Measurements from ENCODE around the gene SPTLC2.
A peak's percentile ranks its signal among the peaks of the same experiment; 100 is the strongest.

SPTLC2 gene

DNA sequence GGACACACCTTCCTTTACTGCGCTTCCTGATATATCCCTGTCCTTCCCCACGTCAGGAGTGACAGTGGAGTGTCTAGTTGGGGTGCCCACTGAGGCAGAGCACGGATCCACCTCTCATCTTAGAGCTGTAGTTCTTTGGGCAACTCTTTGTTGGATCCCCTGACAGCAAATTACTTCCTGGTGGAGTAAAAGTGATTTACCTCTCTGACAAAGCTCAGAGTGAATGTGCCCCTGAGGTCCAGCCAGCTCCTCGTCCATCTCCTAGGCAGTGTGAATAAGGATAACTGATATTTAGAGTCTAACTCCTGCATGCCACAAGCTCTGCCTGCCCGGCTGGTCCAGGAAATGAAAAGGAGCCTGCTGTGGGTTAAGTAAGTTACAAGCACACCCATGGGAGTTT, 142.5 kb downstream of the SPTLC2 start:
- H2AFZ ChIP-seq (ENCODE audit: low read length, unreplicated experiment): no peak overlapping the region

DNA sequence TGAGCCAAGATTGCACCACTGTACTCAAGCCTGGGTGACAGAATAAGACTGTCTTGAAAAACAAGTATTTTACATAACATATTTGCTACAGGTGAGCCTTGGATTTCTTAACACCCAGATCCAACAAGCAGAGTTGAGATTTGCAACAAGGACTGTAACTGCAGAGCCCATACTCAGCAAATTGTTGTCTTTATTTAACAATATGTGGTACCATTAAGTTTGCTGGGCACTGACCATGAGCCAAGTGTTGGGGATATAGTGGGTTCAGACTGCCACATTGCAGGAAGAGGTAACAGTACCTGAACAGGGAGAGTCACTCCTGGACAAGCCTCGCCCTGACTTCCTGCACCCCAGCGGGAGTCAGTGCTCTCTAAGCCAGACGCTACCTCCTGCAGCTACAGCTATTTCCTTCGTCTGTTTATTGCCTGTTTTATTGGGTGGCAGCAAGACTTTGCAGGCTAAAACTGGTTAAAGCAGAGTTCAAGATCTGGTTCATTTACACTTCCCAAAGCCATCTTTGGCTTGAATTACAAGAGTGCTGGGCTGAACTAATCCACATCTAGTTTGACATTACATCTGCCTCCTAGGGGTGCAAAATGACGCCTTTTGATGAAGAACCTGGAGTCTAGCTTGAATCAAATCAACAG, 146.1 kb downstream of the SPTLC2 start:
- Histone ChIP-seq H3K36me3 (ENCODE audit: insufficient read depth, low read length) (peaks cover 25% of the 10 kb centered on the region), H3K4me1 (ENCODE audit: control insufficient read depth, insufficient read depth, low read length, unreplicated experiment) (no peaks in the 10 kb centered on the region), H3K79me2 (ENCODE audit: control insufficient read depth, insufficient read depth, low read length, unreplicated experiment) (no peaks in the 10 kb centered on the region), H3K27me3 (ENCODE audit: insufficient read depth, low read length) (peaks cover 15% of the 10 kb centered on the region), H2AFZ (ENCODE audit: low read length, unreplicated experiment) (no peak overlapping the region), H3K27ac (ENCODE audit: low read depth, low read length) (no peak overlapping the region), H3K4me3 (ENCODE audit: low read depth, low read length) (no peak overlapping the region)

More for the DNA sequence above, 142.5 kb downstream of the SPTLC2 start:
- Histone ChIP-seq H3K4me1 (ENCODE audit: control insufficient read depth, insufficient read depth, low read length, unreplicated experiment) (no peaks in the 10 kb centered on the region), H3K79me2 (ENCODE audit: control insufficient read depth, insufficient read depth, low read length, unreplicated experiment) (no peaks in the 10 kb centered on the region), H3K36me3 (ENCODE audit: insufficient read depth, low read length) (peaks cover 6% of the 10 kb centered on the region; the same call in 1 of the 2 replicates), H3K4me3 (ENCODE audit: low read depth, low read length) (no peak overlapping the region), H3K27me3 (ENCODE audit: insufficient read depth, low read length) (peaks cover 15% of the 10 kb centered on the region), H3K27ac (ENCODE audit: low read depth, low read length) (no peak overlapping the region)

DNA sequence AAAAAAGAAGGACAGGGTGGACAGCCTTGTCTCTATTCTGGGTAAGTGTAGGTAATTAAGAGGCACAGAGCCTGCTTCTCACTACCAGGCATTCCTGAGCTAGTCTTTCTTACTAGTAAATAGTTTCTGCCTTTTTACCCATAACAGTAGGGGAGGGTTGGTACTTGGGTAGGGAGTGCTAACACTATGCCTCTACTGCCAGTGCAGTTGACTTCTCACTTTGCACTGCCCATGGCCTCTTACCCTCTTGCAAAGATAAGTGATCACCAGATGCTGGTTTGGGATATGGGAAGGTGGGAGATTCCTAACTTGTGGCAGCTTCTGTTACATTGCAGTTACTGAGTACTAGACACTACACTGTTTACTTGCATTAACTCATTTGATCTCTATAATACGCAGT, 146.9 kb downstream of the SPTLC2 start:
- no peaks in the 10 kb centered on the region for H3K4me1 ChIP-seq (ENCODE audit: control insufficient read depth, insufficient read depth, low read length, unreplicated experiment)
- H3K79me2 ChIP-seq (ENCODE audit: control insufficient read depth, insufficient read depth, low read length, unreplicated experiment): no peaks in the 10 kb centered on the region
- H3K36me3 ChIP-seq (ENCODE audit: insufficient read depth, low read length): peaks cover 33% of the 10 kb centered on the region
- H3K27me3 ChIP-seq (ENCODE audit: insufficient read depth, low read length): peaks cover 8% of the 10 kb centered on the region; the same call in 1 of the 2 replicates
- no peak overlapping the region for H2AFZ ChIP-seq (ENCODE audit: low read length, unreplicated experiment)
- H3K27ac ChIP-seq (ENCODE audit: low read depth, low read length): no peak overlapping the region
- H3K4me3 ChIP-seq (ENCODE audit: low read depth, low read length): no peak overlapping the region

DNA sequence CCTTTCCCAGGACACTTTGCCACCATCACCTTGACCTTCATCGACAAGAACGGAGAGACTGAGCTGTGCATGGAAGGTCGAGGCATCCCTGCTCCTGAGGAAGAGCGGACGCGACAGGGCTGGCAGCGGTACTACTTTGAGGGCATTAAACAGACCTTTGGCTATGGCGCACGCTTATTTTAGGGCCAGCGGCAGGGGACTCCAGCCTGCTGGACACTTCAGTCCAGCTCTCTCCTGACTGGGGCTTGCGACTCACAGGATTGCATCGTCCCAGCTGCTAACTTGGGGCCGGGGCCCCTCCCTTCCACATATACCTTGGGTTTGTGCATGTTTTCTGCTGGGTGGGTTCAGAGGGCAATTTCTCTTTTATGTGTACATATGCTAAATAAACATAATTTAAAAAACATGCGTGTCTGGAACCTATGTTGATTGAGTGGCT, 147.4 kb downstream of the SPTLC2 start:
- Histone ChIP-seq H3K27me3 (ENCODE audit: insufficient read depth, low read length) (0 out of 2 replicates have a peak, but pooled peaks cover 4% of the 10 kb centered on the region), H3K79me2 (ENCODE audit: control insufficient read depth, insufficient read depth, low read length, unreplicated experiment) (no peaks in the 10 kb centered on the region), H3K4me1 (ENCODE audit: control insufficient read depth, insufficient read depth, low read length, unreplicated experiment) (no peaks in the 10 kb centered on the region), H3K27ac (ENCODE audit: low read depth, low read length) (no peak overlapping the region), H3K36me3 (ENCODE audit: insufficient read depth, low read length) (peaks cover 36% of the 10 kb centered on the region), H3K4me3 (ENCODE audit: low read depth, low read length) (no peak overlapping the region), H2AFZ (ENCODE audit: low read length, unreplicated experiment) (no peak overlapping the region)

DNA sequence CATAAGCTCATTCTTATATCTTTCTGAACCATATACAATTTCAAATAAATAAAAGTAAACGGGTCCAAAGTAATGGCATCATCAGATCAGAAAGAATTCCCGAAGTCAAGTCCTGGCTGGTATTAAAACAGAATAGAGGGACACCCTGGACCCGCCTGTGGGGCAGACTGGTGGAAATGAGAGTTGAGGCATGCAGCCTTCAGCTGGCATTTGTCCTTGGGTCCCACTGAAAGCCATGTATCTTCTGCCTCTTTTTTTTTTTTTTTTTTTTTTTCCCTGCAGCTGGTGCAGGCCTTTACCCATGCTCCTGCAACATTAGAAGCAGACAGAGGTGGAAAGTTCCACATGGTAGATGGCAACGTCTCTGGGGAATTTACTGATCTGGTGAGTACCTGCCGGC, 148.6 kb downstream of the SPTLC2 start:
- H3K4me1 ChIP-seq (ENCODE audit: control insufficient read depth, insufficient read depth, low read length, unreplicated experiment): no peaks in the 10 kb centered on the region
- H3K36me3 ChIP-seq (ENCODE audit: insufficient read depth, low read length): peaks cover 42% of the 10 kb centered on the region
- H2AFZ ChIP-seq (ENCODE audit: low read length, unreplicated experiment): no peak overlapping the region
- H3K27me3 ChIP-seq (ENCODE audit: insufficient read depth, low read length): no peaks in the 10 kb centered on the region
- H3K4me3 ChIP-seq (ENCODE audit: low read depth, low read length): no peak overlapping the region
- H3K27ac ChIP-seq (ENCODE audit: low read depth, low read length): no peak overlapping the region
- no peaks in the 10 kb centered on the region for H3K79me2 ChIP-seq (ENCODE audit: control insufficient read depth, insufficient read depth, low read length, unreplicated experiment)

DNA sequence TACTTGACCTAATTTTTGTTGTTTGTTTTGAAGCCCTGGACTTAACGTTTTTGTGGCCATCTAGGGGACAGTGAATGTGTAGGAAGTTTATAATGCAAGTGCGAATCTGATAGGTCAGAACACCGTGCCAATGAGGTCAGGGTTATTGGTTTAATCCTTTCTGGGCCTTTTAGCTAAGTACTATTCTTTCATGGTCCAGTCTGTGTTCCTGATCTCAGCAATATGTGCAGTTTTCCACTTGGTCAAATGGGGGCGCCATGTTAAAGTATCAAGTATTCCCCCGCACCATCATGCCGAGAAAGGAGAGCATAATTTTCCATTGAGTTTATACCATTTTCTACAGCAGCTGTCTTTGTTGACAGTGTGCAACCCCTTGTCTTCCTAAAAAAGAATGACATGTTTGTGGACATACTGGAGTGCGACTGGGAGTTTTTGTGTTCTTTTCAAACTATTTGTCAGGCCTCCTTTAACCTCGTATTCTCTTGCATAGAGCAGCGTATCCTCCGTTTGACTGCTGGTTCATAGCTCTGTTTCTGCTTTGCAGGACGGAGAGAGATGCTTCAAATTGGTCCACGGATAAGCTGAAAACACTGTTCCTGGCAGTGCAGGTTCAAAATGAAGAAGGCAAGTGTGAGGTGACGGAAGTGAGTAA, 157.2 kb downstream of the SPTLC2 start:
- Histone ChIP-seq H3K27me3 (ENCODE audit: insufficient read depth, low read length) (no peaks in the 10 kb centered on the region), H3K36me3 (ENCODE audit: insufficient read depth, low read length) (peaks cover 29% of the 10 kb centered on the region), H2AFZ (ENCODE audit: low read length, unreplicated experiment) (no peak overlapping the region), H3K79me2 (ENCODE audit: control insufficient read depth, insufficient read depth, low read length, unreplicated experiment) (peaks cover 55% of the 10 kb centered on the region), H3K27ac (ENCODE audit: low read depth, low read length) (no peak overlapping the region), H3K4me3 (ENCODE audit: low read depth, low read length) (peak overlapping the region; percentile 96), H3K4me1 (ENCODE audit: control insufficient read depth, insufficient read depth, low read length, unreplicated experiment) (peaks cover 15% of the 10 kb centered on the region)

DNA sequence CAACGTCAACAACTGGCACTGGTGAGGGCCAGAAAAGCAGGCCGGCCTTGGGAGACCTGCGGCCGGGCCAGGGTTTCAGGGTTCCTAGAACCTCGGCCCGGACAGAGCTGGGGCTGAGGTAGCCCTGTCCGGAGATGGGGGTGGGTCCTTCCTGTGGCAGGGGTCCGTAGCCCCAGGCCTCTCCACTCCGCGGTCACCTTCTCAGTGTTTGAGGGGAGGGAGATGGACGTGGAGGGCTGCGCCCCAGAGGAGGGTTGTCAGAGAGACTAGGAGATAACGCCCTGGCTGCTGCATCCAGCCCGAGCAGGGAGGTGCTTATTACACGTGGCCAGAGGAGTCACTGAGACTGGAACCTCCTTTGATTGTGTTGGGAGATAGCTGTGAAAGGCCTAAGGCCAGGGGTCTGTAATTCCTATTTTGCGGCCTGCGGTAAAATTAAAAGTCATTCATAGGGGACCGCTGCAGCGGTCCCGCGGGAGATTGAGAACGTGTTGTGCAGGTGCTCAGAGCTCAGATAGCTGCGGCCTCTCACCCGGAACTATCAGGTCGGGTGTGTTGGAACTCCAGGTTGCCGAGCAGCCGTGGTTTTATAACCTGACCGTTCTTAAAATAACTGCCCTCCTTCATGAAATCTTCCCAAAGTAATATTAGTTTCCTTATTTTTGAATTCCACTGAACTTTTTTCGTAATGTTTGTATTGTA, 158.0 kb downstream of the SPTLC2 start:
- H3K4me3 ChIP-seq (ENCODE audit: low read depth, low read length): peak overlapping the region; percentile 96
- H3K4me1 ChIP-seq (ENCODE audit: control insufficient read depth, insufficient read depth, low read length, unreplicated experiment): peaks cover 15% of the 10 kb centered on the region
- H3K27ac ChIP-seq (ENCODE audit: low read depth, low read length): peak overlapping the region; percentile 90
- no peaks in the 10 kb centered on the region for H3K27me3 ChIP-seq (ENCODE audit: insufficient read depth, low read length)
- H2AFZ ChIP-seq (ENCODE audit: low read length, unreplicated experiment): peak overlapping the region; percentile 99
- peaks cover 55% of the 10 kb centered on the region for H3K79me2 ChIP-seq (ENCODE audit: control insufficient read depth, insufficient read depth, low read length, unreplicated experiment)
- peaks cover 25% of the 10 kb centered on the region for H3K36me3 ChIP-seq (ENCODE audit: insufficient read depth, low read length)

DNA sequence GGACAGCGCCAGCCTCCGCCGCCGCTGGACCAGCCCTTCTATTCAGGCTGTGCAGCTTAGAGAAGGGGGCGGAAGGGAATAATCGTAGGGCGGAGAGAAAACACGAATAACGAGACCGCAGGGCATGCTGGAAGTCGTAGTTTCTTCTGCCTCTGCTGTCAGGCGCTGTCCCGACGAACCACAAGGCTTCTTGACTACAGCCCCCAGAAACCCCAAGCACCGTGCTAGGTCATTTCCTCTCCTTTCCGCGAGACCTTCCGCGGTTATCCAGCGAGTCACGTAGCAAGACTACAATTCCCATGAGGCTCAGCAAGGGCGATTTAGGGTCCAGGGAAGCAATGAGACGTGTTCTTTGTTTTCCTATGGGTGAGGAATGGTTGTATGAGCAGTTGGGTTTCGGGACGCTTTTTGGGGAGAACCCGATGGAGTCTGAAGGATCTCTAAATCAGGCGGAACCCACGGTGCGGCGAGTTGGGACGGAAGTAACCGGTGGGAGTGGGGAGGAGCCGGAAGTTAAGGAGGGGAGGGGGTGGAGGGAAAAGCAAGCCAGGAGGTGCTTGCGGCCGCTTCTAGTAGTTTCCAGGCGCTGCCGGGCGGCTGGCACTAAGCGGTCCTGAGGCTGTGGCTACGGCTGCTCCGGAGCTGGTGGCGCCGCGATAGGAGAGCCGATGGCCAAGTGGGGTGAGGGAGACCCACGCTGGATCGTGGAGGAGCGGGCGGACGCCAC, 158.8 kb downstream of the SPTLC2 start, which contains the start of the genes AHSA1 and VIPAS39:
Gene AHSA1, plus strand, starts transcription at position 572 of the 727 bp plus-strand sequence. Its CDS starts 97 bp downstream, at position 669.
Gene VIPAS39, minus strand, starts transcription at position 80 of the 727 bp plus-strand sequence. CDS start 3,499 bp downstream, outside the sequence.
- Histone ChIP-seq H3K27ac (ENCODE audit: low read depth, low read length) (peak within 1 kb of the TSS; percentile 90), H3K4me1 (ENCODE audit: control insufficient read depth, insufficient read depth, low read length, unreplicated experiment) (peaks cover 15% of the 10 kb centered on the region), H3K27me3 (ENCODE audit: insufficient read depth, low read length) (no peaks in the 10 kb centered on the region), H3K4me3 (ENCODE audit: low read depth, low read length) (peak within 1 kb of the TSS; percentile 96), H3K79me2 (ENCODE audit: control insufficient read depth, insufficient read depth, low read length, unreplicated experiment) (peaks cover 55% of the 10 kb centered on the region), H3K36me3 (ENCODE audit: insufficient read depth, low read length) (peaks cover 29% of the 10 kb centered on the region), H2AFZ (ENCODE audit: low read length, unreplicated experiment) (peak within 1 kb of the TSS; percentile 99)

DNA sequence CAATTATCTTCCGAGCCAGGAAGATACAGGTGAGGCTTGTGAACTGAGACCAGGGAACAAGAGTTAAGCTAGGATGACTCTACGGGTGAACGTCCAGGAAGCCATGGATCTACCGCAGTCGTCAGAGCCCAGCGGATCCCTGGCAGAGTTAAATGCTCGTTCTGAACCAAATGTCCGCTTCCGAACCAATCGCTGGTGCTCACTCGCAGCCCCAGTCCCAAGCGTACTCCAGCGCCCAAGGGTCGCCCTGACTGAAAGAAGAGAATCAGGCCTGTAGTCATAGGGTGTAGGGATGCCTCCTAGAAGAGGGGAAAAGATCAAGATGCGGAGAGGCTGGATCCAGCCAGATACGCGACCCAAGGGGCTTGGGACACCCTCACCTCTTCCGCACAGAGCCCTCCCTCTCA, 159.3 kb downstream of the SPTLC2 start:
- Histone ChIP-seq H3K79me2 (ENCODE audit: control insufficient read depth, insufficient read depth, low read length, unreplicated experiment) (peaks cover 55% of the 10 kb centered on the region), H2AFZ (ENCODE audit: low read length, unreplicated experiment) (peak overlapping the region; percentile 96), H3K4me3 (ENCODE audit: low read depth, low read length) (peak overlapping the region; percentile 96), H3K36me3 (ENCODE audit: insufficient read depth, low read length) (peaks cover 23% of the 10 kb centered on the region), H3K27me3 (ENCODE audit: insufficient read depth, low read length) (no peaks in the 10 kb centered on the region), H3K27ac (ENCODE audit: low read depth, low read length) (peak overlapping the region; percentile 19; the same call in 1 of the 2 replicates), H3K4me1 (ENCODE audit: control insufficient read depth, insufficient read depth, low read length, unreplicated experiment) (peaks cover 15% of the 10 kb centered on the region)
